ENCODE measurements around the gene POMGNT2.

DNA sequence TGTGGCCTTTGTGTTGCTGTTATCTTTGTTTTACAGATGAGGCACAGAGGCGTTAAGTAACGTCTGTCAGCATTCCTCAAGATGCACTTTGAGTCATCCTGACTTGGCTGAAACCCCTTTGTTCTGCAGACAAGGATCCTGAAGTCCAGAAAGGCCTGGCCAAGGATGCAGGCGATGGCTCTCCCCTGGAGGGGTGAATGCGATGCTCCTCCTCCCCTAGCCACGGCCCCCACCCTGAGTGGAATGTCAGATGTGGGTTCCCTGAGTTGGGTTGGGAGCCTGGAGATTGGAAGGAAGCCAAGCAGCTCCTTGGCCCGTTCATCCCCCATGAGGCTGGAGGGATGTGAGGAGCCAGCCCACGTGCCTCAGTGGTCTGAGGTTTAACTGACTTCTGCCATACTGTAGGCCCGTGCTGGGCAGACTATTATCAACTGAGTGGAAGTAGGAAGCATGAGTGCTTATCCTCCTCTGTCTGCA, 43.3 kb downstream of the POMGNT2 start:
- TF ChIP-seq FOXK2 (IDR thresholded peaks at IDR 0.05) (no peak), FOXM1 (IDR thresholded peaks at IDR 0.05; ENCODE audit: borderline replicate concordance) (no peak), TARDBP (IDR thresholded peaks at IDR 0.05) (no peak), FOXA1 (IDR thresholded peaks at IDR 0.05) (no peak), BHLHE40 (IDR thresholded peaks at IDR 0.05; ENCODE audit: borderline replicate concordance) (no peak), SP1 (IDR thresholded peaks at IDR 0.05) (no peak), NFRKB (IDR thresholded peaks at IDR 0.05) (no peak), ELF4 (IDR thresholded peaks at IDR 0.05) (no peak)

Data from HEK293T (cell line).